Effector memory CD4-positive, alpha-beta T cell (primary cell): ENCODE measurements around the gene EDARADD.
A peak's percentile ranks its signal among the peaks of the same experiment; 100 is the strongest.

ENCODE experiments used
- DNase-seq, 3 donors: peaks; one replicate each; pipeline ENCODE4 v3.0.0-alpha.2; 2020
- H3K27ac ChIP-seq: 2 replicates; pipeline ENCODE4 v1.7.0; 2013; ENCODE audit warnings: mild to moderate bottlenecking, low read length, moderate library complexity; ENCODE audit not compliant: insufficient read depth, poor library complexity, severe bottlenecking
- H3K27me3 ChIP-seq: replicated peaks from 2 replicates; pipeline ENCODE4 v1.7.0; 2013; ENCODE audit warnings: mild to moderate bottlenecking, low read length; ENCODE audit not compliant: insufficient read depth, control insufficient read depth, poor library complexity, severe bottlenecking
- H3K36me3 ChIP-seq: 2 replicates; pipeline ENCODE4 v1.7.0; 2013; ENCODE audit warnings: mild to moderate bottlenecking, low read length, moderate library complexity; ENCODE audit not compliant: control insufficient read depth, insufficient read depth
- H3K4me1 ChIP-seq: 2 replicates; pipeline ENCODE4 v1.7.0; 2013; ENCODE audit warnings: low read length, mild to moderate bottlenecking; ENCODE audit not compliant: control insufficient read depth, insufficient read depth, poor library complexity, severe bottlenecking
- H3K4me3 ChIP-seq: 2 replicates; pipeline ENCODE4 v1.7.0; 2013; ENCODE audit warnings: low read length, low read depth, mild to moderate bottlenecking; ENCODE audit not compliant: insufficient read depth, poor library complexity, severe bottlenecking
- H3K9me3 ChIP-seq: 2 replicates; pipeline ENCODE4 v1.7.0; 2013; ENCODE audit warnings: mild to moderate bottlenecking, low read length, moderate library complexity; ENCODE audit not compliant: control insufficient read depth

The EDARADD gene

GRCh38 chr1:236509203-236509602, 115.1 kb downstream of the EDARADD start:
- Histone ChIP-seq H3K36me3 (no peaks in the 10 kb centered on the region), H3K27me3 (no peaks in the 10 kb centered on the region), H3K27ac (no peak overlapping the region), H3K4me1 (no peaks in the 10 kb centered on the region), H3K9me3 (no peaks in the 10 kb centered on the region), H3K4me3 (no peak overlapping the region)
- no peak for DNase-seq

GRCh38 chr1:236509647-236510401, 115.7 kb downstream of the EDARADD start:
- Histone ChIP-seq H3K9me3 (no peaks in the 10 kb centered on the region), H3K4me1 (no peaks in the 10 kb centered on the region), H3K36me3 (no peaks in the 10 kb centered on the region), H3K27ac (no peak overlapping the region), H3K4me3 (no peak overlapping the region), H3K27me3 (no peaks in the 10 kb centered on the region)
- no peak for DNase-seq

- H3K4me3 ChIP-seq, result no peak overlapping the region
- no peak for DNase-seq
- no peaks in the 10 kb centered on the region for H3K27me3 ChIP-seq
- no peaks in the 10 kb centered on the region for H3K36me3 ChIP-seq
- no peak overlapping the region for H3K27ac ChIP-seq
- no peaks in the 10 kb centered on the region for H3K9me3 ChIP-seq
- H3K4me1 ChIP-seq, result peaks cover 11% of the 10 kb centered on the region
Measured at GRCh38 chr1:236511735-236512418, 117.8 kb downstream of the EDARADD start.

GRCh38 chr1:236514703-236515442, 120.8 kb downstream of the EDARADD start:
- no peaks in the 10 kb centered on the region for H3K36me3 ChIP-seq
- no peak overlapping the region for H3K27ac ChIP-seq
- no peak for DNase-seq
- H3K27me3 ChIP-seq, result no peaks in the 10 kb centered on the region
- no peaks in the 10 kb centered on the region for H3K9me3 ChIP-seq
- H3K4me3 ChIP-seq, result no peak overlapping the region
- peaks cover 15% of the 10 kb centered on the region for H3K4me1 ChIP-seq

GRCh38 chr1:236515443-236515958, 121.4 kb downstream of the EDARADD start:
- peaks cover 15% of the 10 kb centered on the region for H3K4me1 ChIP-seq
- peak overlapping the region; percentile 52 for H3K27ac ChIP-seq
- H3K36me3 ChIP-seq, result no peaks in the 10 kb centered on the region

GRCh38 chr1:236516929-236517704, 123.0 kb downstream of the EDARADD start:
- no peaks in the 10 kb centered on the region for H3K27me3 ChIP-seq
- peaks cover 15% of the 10 kb centered on the region for H3K4me1 ChIP-seq
- peak; percentile 22 to 38 (median 36) for DNase-seq
- peak overlapping the region; percentile 52 for H3K27ac ChIP-seq
- H3K4me3 ChIP-seq, result peak overlapping the region; percentile 20
- H3K9me3 ChIP-seq, result no peaks in the 10 kb centered on the region
- H3K36me3 ChIP-seq, result no peaks in the 10 kb centered on the region

More at GRCh38 chr1:236515443-236515958, 121.4 kb downstream of the EDARADD start:
- Histone ChIP-seq H3K4me3 (no peak overlapping the region), H3K27me3 (no peaks in the 10 kb centered on the region), H3K9me3 (no peaks in the 10 kb centered on the region)
- no peak for DNase-seq

- Histone ChIP-seq H3K27me3 (no peaks in the 10 kb centered on the region), H3K4me1 (peaks cover 18% of the 10 kb centered on the region), H3K36me3 (no peaks in the 10 kb centered on the region), H3K27ac (no peak overlapping the region), H3K9me3 (no peaks in the 10 kb centered on the region), H3K4me3 (no peak overlapping the region)
- no peak for DNase-seq
Measured at GRCh38 chr1:236518322-236518721, 124.2 kb downstream of the EDARADD start.

- DNase-seq, result no peak
Measured at GRCh38 chr1:236520445-236521005, 126.4 kb downstream of the EDARADD start.

More at GRCh38 chr1:236520445-236521005, 126.4 kb downstream of the EDARADD start:
- Histone ChIP-seq H3K27me3 (no peaks in the 10 kb centered on the region), H3K9me3 (no peaks in the 10 kb centered on the region), H3K36me3 (no peaks in the 10 kb centered on the region), H3K4me3 (no peak overlapping the region), H3K4me1 (peaks cover 16% of the 10 kb centered on the region), H3K27ac (no peak overlapping the region)
